CD4-positive, CD25-positive, alpha-beta regulatory T cell (primary cell): ENCODE measurements around the gene HECTD1. TPM values are rescaled to one million over a fixed set of nuclear protein-coding genes. Genes with fewer than 3 reads are reported as not detected.
"Not testable (repeated sequence)": the region's sequence is repeated elsewhere in the genome, so short reads cannot be mapped to it uniquely, and the experiment has no call there.

Source experiments
- ATAC-seq, 2 donors: fragments of 150-1000 bp; cut with Tn5 transposase; one replicate each; pipeline ENCODE4 v1.10.0; 2021; ENCODE audit warnings: low read depth in 2 of 2, moderate number of reproducible peaks in 2 of 2, moderate library complexity in 1 of 2
- DNase-seq, 3 donors: peaks; one replicate each; pipeline versions ENCODE4 v3.0.0 to v3.0.0-alpha.2; 2012 to 2022; ENCODE audit warnings: mixed read lengths in 1 of 3
- H3K27ac ChIP-seq: one replicate; pipeline ENCODE4 v1.7.0; 2013; ENCODE audit warnings: mild to moderate bottlenecking, low read length; ENCODE audit not compliant: insufficient read depth, poor library complexity, severe bottlenecking
- H3K27me3 ChIP-seq: one replicate; pipeline ENCODE4 v1.7.0; 2013; ENCODE audit warnings: low read length; ENCODE audit not compliant: control insufficient read depth, insufficient read depth
- H3K36me3 ChIP-seq: one replicate; pipeline ENCODE4 v1.7.0; 2013; ENCODE audit warnings: mild to moderate bottlenecking, low read length, moderate library complexity; ENCODE audit not compliant: control insufficient read depth, insufficient read depth
- H3K4me1 ChIP-seq: 2 replicates; pipeline ENCODE4 v1.7.0; 2013; ENCODE audit warnings: mild to moderate bottlenecking, low read length; ENCODE audit not compliant: insufficient read depth, control insufficient read depth, poor library complexity, severe bottlenecking
- H3K4me3 ChIP-seq: one replicate; pipeline ENCODE4 v1.7.0; 2013; ENCODE audit warnings: low read depth, mild to moderate bottlenecking, low read length, moderate library complexity
- H3K9me3 ChIP-seq, 2 experiments: 1 replicate in 1 of 2; 2 replicates in 1 of 2; pipeline ENCODE4 v1.7.0; 2013; ENCODE audit warnings: low read length in 2 of 2, mild to moderate bottlenecking in 1 of 2, moderate library complexity in 1 of 2; ENCODE audit not compliant: control insufficient read depth in 2 of 2
- H3K27ac Mint-ChIP-seq, 3 donors: one replicate each; pipeline ENCODE4 v1.8.0; 2020 to 2022; ENCODE audit warnings: mild to moderate bottlenecking in 3 of 3, mixed read lengths in 3 of 3, moderate library complexity in 2 of 3
- H3K27me3 Mint-ChIP-seq: one replicate; pipeline ENCODE4 v1.8.0; 2022; ENCODE audit warnings: mild to moderate bottlenecking, mixed read lengths
- H3K36me3 Mint-ChIP-seq: one replicate; pipeline ENCODE4 v1.8.0; 2020; ENCODE audit warnings: mixed read lengths
- H3K4me1 Mint-ChIP-seq, 4 donors: one replicate each; pipeline ENCODE4 v1.8.0; 2020 to 2022; ENCODE audit warnings: mixed read lengths in 4 of 4, mild to moderate bottlenecking in 1 of 4
- H3K4me3 Mint-ChIP-seq, 4 donors: one replicate each; pipeline ENCODE4 v1.8.0; 2020 to 2022; ENCODE audit warnings: mild to moderate bottlenecking in 4 of 4, mixed read lengths in 4 of 4, moderate library complexity in 3 of 4
- H3K9me3 Mint-ChIP-seq, 7 donors: one replicate each; pipeline ENCODE4 v1.8.0; 2020 to 2022; ENCODE audit warnings: mixed read lengths in 7 of 7, mild to moderate bottlenecking in 3 of 7, moderate library complexity in 2 of 7
- polyA plus RNA-seq, 4 donors: library from polyadenylated mRNA; unstranded; fragments of 300-500 nt; fragmentation: Illumina TruSeq; gene quantifications; one replicate each; pipeline ENCODE4 v1.2.3, GENCODE V29; 2021
- total RNA-seq: library from RNA; stranded (reverse); gene quantifications from one replicate; pipeline ENCODE4 v1.2.3, GENCODE V29; 2022

The HECTD1 gene
- total and polyA plus RNA-seq, 5 donors from 2014 or later = 25.3 to 172 (median 27.1) TPM

- not testable (repeated sequence) for H3K4me3 Mint-ChIP-seq, H3K9me3 ChIP-seq, ATAC-seq, H3K4me1 Mint-ChIP-seq, H3K27me3 ChIP-seq, H3K27ac ChIP-seq, H3K27me3 Mint-ChIP-seq, H3K9me3 Mint-ChIP-seq, H3K4me3 ChIP-seq, DNase-seq, H3K27ac Mint-ChIP-seq, H3K4me1 ChIP-seq
- H3K36me3 ChIP-seq = peaks cover 22% of the 10 kb centered on the region
- peaks cover 21% of the 10 kb centered on the region for H3K36me3 Mint-ChIP-seq
Measured at GRCh38 chr14:31095817-31096216, 111.8 kb downstream of the HECTD1 start.

DNA sequence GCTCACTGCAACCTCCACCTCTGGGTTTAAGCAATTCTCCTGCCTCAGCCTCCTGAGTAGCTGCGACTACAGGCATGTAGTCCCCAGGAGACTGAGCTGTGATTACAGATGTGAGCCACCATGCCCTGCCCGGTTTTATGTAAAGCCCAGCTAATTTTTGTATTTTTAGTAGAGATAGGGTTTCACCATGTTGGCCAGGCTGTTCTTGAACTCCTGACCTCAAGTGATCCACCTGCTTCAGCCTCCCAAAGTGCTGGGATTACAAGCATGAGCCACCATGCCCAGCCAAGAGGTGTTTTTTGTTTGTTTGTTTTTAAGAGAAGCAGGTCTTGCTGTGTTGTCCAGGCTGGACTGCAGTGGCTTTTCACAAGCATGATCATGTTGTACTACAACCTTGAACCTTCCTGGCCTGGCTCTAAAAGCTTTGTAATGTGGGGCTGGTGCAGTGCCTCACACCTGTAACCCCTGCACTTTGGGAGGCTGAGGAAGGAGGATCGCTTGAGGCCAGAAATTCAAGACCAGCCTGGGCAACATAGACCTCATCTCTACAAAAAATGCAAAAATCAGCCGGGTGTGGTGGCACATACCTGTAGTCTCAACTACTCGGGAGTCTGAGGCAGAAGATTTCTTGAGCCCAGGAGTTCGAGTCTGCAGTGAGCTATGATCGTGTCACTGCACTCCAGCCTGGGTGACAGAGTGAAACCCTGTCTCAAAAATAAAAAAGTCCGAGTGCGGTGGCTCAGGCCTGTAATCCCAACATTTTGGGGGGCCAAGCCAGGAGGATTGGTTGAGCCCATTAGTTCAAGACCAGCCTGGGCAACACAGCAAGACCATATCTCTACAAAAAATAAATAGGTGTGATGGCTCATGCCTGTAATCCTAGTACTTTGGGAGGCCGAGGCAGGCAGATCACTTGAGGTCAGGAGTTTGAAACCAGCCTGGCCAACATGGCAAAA lies 113.4 kb downstream of the HECTD1 start:
- H3K36me3 ChIP-seq, H3K27ac ChIP-seq, H3K4me1 ChIP-seq, H3K9me3 Mint-ChIP-seq, H3K9me3 ChIP-seq, ATAC-seq, H3K4me1 Mint-ChIP-seq, H3K27me3 ChIP-seq, H3K4me3 Mint-ChIP-seq, H3K27me3 Mint-ChIP-seq, DNase-seq, H3K4me3 ChIP-seq: not testable (repeated sequence)
- peak overlapping the region in 1 of 3 donors; percentile 38 for H3K27ac Mint-ChIP-seq
- peaks cover 13% of the 10 kb centered on the region for H3K36me3 Mint-ChIP-seq

GRCh38 chr14:31092160-31092708 lies 115.4 kb downstream of the HECTD1 start:
- Histone ChIP-seq H3K4me1 (no peaks in the 10 kb centered on the region), H3K27me3 (no peaks in the 10 kb centered on the region), H3K36me3 (no peaks in the 10 kb centered on the region), H3K27ac (no peak overlapping the region), H3K9me3 (no peaks in the 10 kb centered on the region), H3K4me3 (no peak overlapping the region)
- Mint-ChIP-seq H3K27me3 (no peaks in the 10 kb centered on the region), H3K4me1 (peaks cover 0 to 6% (median 0%) of the 10 kb centered on the region in 4 donors), H3K27ac (peak overlapping the region in 2 of 3 donors; percentile 60 to 62), H3K9me3 (no peaks in the 10 kb centered on the region), H3K36me3 (peaks cover 4% of the 10 kb centered on the region), H3K4me3 (no peak overlapping the region)
- ATAC-seq (no peak), DNase-seq (no peak)

DNA sequence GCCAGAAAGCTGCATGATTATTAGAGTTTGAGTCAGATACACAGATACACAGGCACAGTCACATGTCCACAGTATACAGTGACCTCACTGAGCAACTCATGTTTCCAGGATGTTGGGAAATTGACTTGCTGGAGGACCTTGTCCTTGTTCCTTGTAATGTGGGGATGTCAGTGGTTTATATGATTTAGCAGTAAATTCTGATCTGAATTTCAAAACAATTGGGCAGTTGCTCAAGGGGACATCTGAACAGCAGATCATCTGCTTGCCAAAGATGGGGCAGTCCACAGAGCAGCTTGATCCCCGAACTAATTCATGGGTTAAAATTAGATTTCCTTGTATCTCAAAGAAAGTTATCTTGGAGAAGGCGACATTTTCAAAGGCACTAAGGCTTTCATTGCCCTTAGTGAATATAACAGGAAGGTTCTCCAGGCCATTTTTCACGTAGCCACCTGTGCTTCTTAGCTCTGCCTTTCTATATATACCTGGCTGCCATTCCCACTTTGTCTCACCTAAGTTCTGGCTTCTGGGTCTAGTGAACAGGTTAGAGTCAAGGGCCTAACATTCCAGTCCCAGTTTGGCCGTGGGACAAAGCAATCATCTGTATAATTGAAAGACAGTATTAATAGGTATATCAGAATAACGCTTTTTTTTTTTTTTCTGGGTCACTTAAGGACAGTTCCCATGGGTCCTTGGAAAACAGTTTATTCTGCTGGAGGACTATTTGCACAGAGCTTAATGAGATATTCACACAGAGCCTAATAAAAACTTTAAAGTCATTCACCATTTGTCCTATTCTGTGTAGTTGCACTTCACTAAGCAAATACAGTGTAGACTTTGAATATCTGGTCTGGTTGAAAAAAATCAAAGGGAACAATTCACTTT lies 116.5 kb downstream of the HECTD1 start:
- ATAC-seq (no peak), DNase-seq (no peak)
- peak overlapping the region in 2 of 3 donors; percentile 2 to 62 for H3K27ac Mint-ChIP-seq
- no peaks in the 10 kb centered on the region for H3K36me3 ChIP-seq
- H3K9me3 ChIP-seq = no peaks in the 10 kb centered on the region
- H3K4me3 ChIP-seq = no peak overlapping the region
- no peaks in the 10 kb centered on the region for H3K27me3 Mint-ChIP-seq
- no peaks in the 10 kb centered on the region for H3K27me3 ChIP-seq
- H3K27ac ChIP-seq = no peak overlapping the region
- no peaks in the 10 kb centered on the region for H3K36me3 Mint-ChIP-seq
- H3K4me1 ChIP-seq = no peaks in the 10 kb centered on the region
- H3K9me3 Mint-ChIP-seq = no peaks in the 10 kb centered on the region
- H3K4me3 Mint-ChIP-seq = no peak overlapping the region
- peaks cover 0 to 6% (median 0%) of the 10 kb centered on the region in 4 donors for H3K4me1 Mint-ChIP-seq

- not testable (repeated sequence) for ATAC-seq, H3K27me3 ChIP-seq, H3K36me3 Mint-ChIP-seq, H3K4me3 ChIP-seq, H3K4me3 Mint-ChIP-seq, H3K9me3 ChIP-seq, H3K4me1 Mint-ChIP-seq, H3K9me3 Mint-ChIP-seq, H3K27ac ChIP-seq, H3K36me3 ChIP-seq, H3K4me1 ChIP-seq, DNase-seq, H3K27me3 Mint-ChIP-seq
- peak overlapping the region in 1 of 3 donors; percentile 29 for H3K27ac Mint-ChIP-seq
Measured at GRCh38 chr14:31086466-31086865, 121.1 kb downstream of the HECTD1 start.

DNA sequence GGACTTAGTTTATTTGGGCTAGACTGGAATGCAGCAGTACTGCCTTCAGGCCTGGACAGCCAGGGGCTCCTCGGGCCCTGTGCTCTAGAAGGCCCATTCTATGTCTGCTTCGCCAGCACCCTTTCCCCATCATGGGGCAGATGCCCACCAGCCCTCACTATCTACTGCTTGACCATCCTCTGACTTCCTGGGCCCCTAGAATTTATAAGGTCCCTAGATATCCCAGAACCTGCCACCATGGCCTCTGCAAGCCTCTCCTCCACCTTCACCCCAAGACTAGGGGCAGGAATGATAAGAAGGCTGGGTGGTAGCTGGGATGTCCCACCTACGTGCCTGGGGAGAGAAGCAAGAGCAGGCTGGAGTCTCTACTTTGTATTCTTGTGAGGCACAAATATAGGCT lies 122.6 kb downstream of the HECTD1 start:
- Histone ChIP-seq H3K9me3 (no peaks in the 10 kb centered on the region), H3K27me3 (no peaks in the 10 kb centered on the region), H3K4me3 (no peak overlapping the region), H3K4me1 (no peaks in the 10 kb centered on the region), H3K36me3 (peaks cover 7% of the 10 kb centered on the region), H3K27ac (no peak overlapping the region)
- Mint-ChIP-seq H3K27me3 (no peaks in the 10 kb centered on the region), H3K9me3 (no peaks in the 10 kb centered on the region), H3K27ac (no peak overlapping the region), H3K36me3 (peaks cover 3% of the 10 kb centered on the region), H3K4me3 (no peak overlapping the region), H3K4me1 (no peaks in the 10 kb centered on the region)
- DNase-seq (no peak), ATAC-seq (no peak)

- H3K9me3 ChIP-seq = no peaks in the 10 kb centered on the region
- Mint-ChIP-seq H3K27me3 (no peaks in the 10 kb centered on the region), H3K27ac (no peak overlapping the region), H3K4me1 (no peaks in the 10 kb centered on the region), H3K4me3 (no peak overlapping the region), H3K9me3 (no peaks in the 10 kb centered on the region), H3K36me3 (peaks cover 3% of the 10 kb centered on the region)
- ATAC-seq (no peak), DNase-seq (no peak)
- H3K27me3 ChIP-seq = no peaks in the 10 kb centered on the region
- H3K27ac ChIP-seq = no peak overlapping the region
- H3K4me1 ChIP-seq = no peaks in the 10 kb centered on the region
- H3K4me3 ChIP-seq = no peak overlapping the region
- peaks cover 7% of the 10 kb centered on the region for H3K36me3 ChIP-seq
Measured at GRCh38 chr14:31084385-31084784, 123.2 kb downstream of the HECTD1 start.
